BLaER1 treated with 17β-estradiol and CSF1 and Interleukin-3, amounts not matched to agents 10 nM and 100 nM (cell line): ENCODE data around the gene AATK.

Experiments
- H3K27ac ChIP-seq, 11 experiments: shearing (Covaris generic); formaldehyde crosslinking; 2 replicates each; pipeline ENCODE4 v1.8.1; 2022
- H3K27me3 ChIP-seq, 11 experiments: shearing (Covaris generic); formaldehyde crosslinking; 2 replicates each; pipeline ENCODE4 v1.8.1; 2022
- H3K36me3 ChIP-seq, 11 experiments: shearing (Covaris generic); formaldehyde crosslinking; 2 replicates each; pipeline ENCODE4 v1.8.1; 2022
- H3K4me1 ChIP-seq, 10 experiments: shearing (Covaris generic); formaldehyde crosslinking; 2 replicates each; pipeline ENCODE4 v1.8.1; 2022
- H3K4me2 ChIP-seq, 11 experiments: shearing (Covaris generic); formaldehyde crosslinking; 2 replicates each; pipeline ENCODE4 v1.8.1; 2022
- H3K4me3 ChIP-seq, 10 experiments: shearing (Covaris generic); formaldehyde crosslinking; 2 replicates each; pipeline ENCODE4 v1.8.1; 2022
- H3K9ac ChIP-seq, 11 experiments: shearing (Covaris generic); formaldehyde crosslinking; 2 replicates each; pipeline ENCODE4 v1.8.1; 2022
- H3K9me3 ChIP-seq, 11 experiments: shearing (Covaris generic); formaldehyde crosslinking; replicated peaks in 1 of 11; 2 replicates each; pipeline ENCODE4 v1.8.1; 2022
- H4K20me1 ChIP-seq, 11 experiments: shearing (Covaris generic); formaldehyde crosslinking; 2 replicates each; pipeline ENCODE4 v1.8.1; 2022
- Cebpa-rat ChIP-seq, 11 experiments: shearing (Covaris generic); IDR thresholded peaks; 2 replicates each; pipeline ENCODE4 v1.8.1; 2022

The AATK gene

GRCh38 chr17:81194225-81194760 is 28.3 kb upstream of the AATK start:
- Histone ChIP-seq H3K27me3 (no peaks in the 10 kb centered on the region), H3K4me2 (no peak overlapping the region), H3K4me3 (no peak overlapping the region), H3K9ac (no peak overlapping the region), H3K27ac (no peak overlapping the region), H3K36me3 (peaks cover 0 to 93% (median 70%) of the 10 kb centered on the region in 11 experiments; a peak in 18 of 22 replicates), H3K4me1 (peaks cover 0 to 22% (median 12%) of the 10 kb centered on the region in 10 experiments; a peak in 13 of 20 replicates), H3K9me3 (no peaks in the 10 kb centered on the region), H4K20me1 (peaks cover 0 to 66% (median 0%) of the 10 kb centered on the region in 11 experiments; a peak in 5 of 22 replicates)
- TF ChIP-seq Cebpa-rat (IDR thresholded peaks at IDR 0.05), result no peak

DNA sequence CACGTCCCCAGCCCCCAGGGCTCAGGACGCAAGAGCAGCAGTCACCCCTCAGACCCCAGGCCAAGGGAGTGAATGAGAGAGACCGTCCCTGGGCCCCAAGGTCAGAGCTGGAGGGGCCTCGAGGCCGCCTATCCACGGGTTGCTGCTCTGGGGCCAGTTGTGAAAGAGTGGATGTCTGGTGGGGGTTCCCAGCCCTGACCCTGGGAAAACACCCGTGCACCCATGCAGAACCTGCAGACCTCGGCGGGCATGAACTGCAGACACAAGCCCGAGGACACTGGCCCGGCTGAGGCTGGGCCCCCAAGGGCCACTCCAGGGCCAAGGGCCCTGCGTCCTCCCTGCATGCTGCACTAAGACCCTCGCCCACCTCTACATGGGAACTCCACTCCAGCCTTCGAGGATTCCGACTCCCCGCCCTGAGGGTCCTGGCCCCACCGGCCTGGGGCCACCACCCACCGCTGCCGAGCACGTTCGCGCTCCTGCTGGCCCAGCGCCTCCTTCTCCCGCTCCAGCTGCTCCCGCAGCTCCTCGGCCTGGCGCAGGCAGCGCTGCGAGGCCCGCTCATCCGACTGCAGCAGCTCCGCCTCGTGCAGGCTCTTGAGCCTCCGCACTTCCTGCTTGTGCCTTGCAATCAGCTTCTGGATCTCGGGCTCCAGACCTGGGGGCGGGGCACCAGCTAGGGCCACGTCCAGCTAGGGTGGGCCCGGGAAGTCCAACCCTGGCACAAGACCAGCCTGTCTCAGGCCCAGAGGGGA is 27.6 kb upstream of the AATK start:
- Histone ChIP-seq H4K20me1 (peaks cover 0 to 70% (median 0%) of the 10 kb centered on the region in 11 experiments; a peak in 5 of 22 replicates), H3K9ac (no peak overlapping the region), H3K27ac (no peak overlapping the region), H3K4me1 (peaks cover 0 to 19% (median 12%) of the 10 kb centered on the region in 10 experiments; a peak in 13 of 20 replicates), H3K36me3 (peaks cover 0 to 93% (median 68%) of the 10 kb centered on the region in 11 experiments; a peak in 18 of 22 replicates), H3K9me3 (no peaks in the 10 kb centered on the region), H3K4me3 (no peak overlapping the region), H3K4me2 (no peak overlapping the region), H3K27me3 (no peaks in the 10 kb centered on the region)
- no peak for TF ChIP-seq Cebpa-rat (IDR thresholded peaks at IDR 0.05)

- Histone ChIP-seq H4K20me1 (peaks cover 0 to 76% (median 0%) of the 10 kb centered on the region in 11 experiments; a peak in 4 of 22 replicates), H3K4me3 (no peak overlapping the region), H3K4me2 (no peak overlapping the region), H3K9me3 (no peaks in the 10 kb centered on the region), H3K27ac (no peak overlapping the region), H3K36me3 (peaks cover 0 to 93% (median 66%) of the 10 kb centered on the region in 11 experiments; a peak in 18 of 22 replicates), H3K4me1 (peaks cover 0 to 14% (median 12%) of the 10 kb centered on the region in 10 experiments; a peak in 13 of 20 replicates), H3K27me3 (no peaks in the 10 kb centered on the region), H3K9ac (no peak overlapping the region)
- no peak for TF ChIP-seq Cebpa-rat (IDR thresholded peaks at IDR 0.05)
These were observed 27.0 kb upstream of the AATK start for GRCh38 chr17:81193051-81193410.

GRCh38 chr17:81192386-81193050 is 26.5 kb upstream of the AATK start:
- no peak overlapping the region for H3K4me3 ChIP-seq

DNA sequence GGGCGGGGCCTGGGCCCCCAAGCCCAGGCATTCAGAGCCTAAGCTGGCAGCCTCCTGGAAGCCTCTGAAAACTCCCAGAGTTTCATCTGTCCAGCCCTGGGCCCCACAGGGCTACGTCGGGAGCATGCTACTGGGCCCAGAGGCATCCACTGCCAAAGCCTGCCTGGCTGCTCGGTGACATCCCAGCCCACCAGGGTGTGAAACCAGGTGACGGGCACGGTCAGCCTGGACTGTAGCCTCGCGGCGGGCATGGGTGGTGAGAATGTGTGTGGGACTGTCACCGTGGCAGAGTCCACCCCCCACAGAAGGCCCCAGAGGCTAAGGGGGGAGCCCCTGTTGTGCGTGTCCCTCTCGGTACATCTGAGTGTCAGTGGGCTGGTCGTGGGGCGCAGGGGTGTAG is 25.6 kb upstream of the AATK start:
- TF ChIP-seq Cebpa-rat (IDR thresholded peaks at IDR 0.05), result no peak
- Histone ChIP-seq H3K4me2 (no peak overlapping the region), H3K4me3 (no peak overlapping the region), H3K36me3 (peaks cover 0 to 80% (median 54%) of the 10 kb centered on the region in 11 experiments; a peak in 18 of 22 replicates), H3K27ac (no peak overlapping the region), H4K20me1 (peaks cover 0 to 80% (median 0%) of the 10 kb centered on the region in 11 experiments; a peak in 5 of 22 replicates), H3K27me3 (no peaks in the 10 kb centered on the region), H3K9ac (no peak overlapping the region), H3K9me3 (no peaks in the 10 kb centered on the region), H3K4me1 (peaks cover 0 to 10% (median 8%) of the 10 kb centered on the region in 10 experiments; a peak in 12 of 20 replicates)

More at GRCh38 chr17:81192386-81193050, 26.5 kb upstream of the AATK start:
- H3K9me3 ChIP-seq, result no peaks in the 10 kb centered on the region
- no peak overlapping the region for H3K9ac ChIP-seq
- no peaks in the 10 kb centered on the region for H3K27me3 ChIP-seq
- no peak overlapping the region for H3K4me2 ChIP-seq
- H3K36me3 ChIP-seq, result peaks cover 0 to 89% (median 61%) of the 10 kb centered on the region in 11 experiments; a peak in 18 of 22 replicates
- no peak for TF ChIP-seq Cebpa-rat (IDR thresholded peaks at IDR 0.05)
- peaks cover 0 to 14% (median 11%) of the 10 kb centered on the region in 10 experiments; a peak in 15 of 20 replicates for H3K4me1 ChIP-seq
- no peak overlapping the region for H3K27ac ChIP-seq
- H4K20me1 ChIP-seq, result peaks cover 0 to 81% (median 0%) of the 10 kb centered on the region in 11 experiments; a peak in 5 of 22 replicates

GRCh38 chr17:81191116-81191515 is 25.1 kb upstream of the AATK start:
- H3K4me2 ChIP-seq, result no peak overlapping the region
- TF ChIP-seq Cebpa-rat (IDR thresholded peaks at IDR 0.05), result no peak
- no peaks in the 10 kb centered on the region for H3K9me3 ChIP-seq
- H3K27me3 ChIP-seq, result no peaks in the 10 kb centered on the region
- no peak overlapping the region for H3K4me3 ChIP-seq
- peaks cover 0 to 10% (median 8%) of the 10 kb centered on the region in 10 experiments; a peak in 10 of 20 replicates for H3K4me1 ChIP-seq
- H3K9ac ChIP-seq, result no peak overlapping the region
- peaks cover 0 to 75% (median 48%) of the 10 kb centered on the region in 11 experiments; a peak in 17 of 22 replicates for H3K36me3 ChIP-seq
- H4K20me1 ChIP-seq, result peaks cover 0 to 75% (median 0%) of the 10 kb centered on the region in 11 experiments; a peak in 4 of 22 replicates
- H3K27ac ChIP-seq, result no peak overlapping the region

- Histone ChIP-seq H3K27ac (no peak overlapping the region), H3K27me3 (no peaks in the 10 kb centered on the region), H3K4me2 (no peak overlapping the region), H3K9me3 (no peaks in the 10 kb centered on the region), H3K4me3 (no peak overlapping the region), H4K20me1 (peaks cover 0 to 70% (median 0%) of the 10 kb centered on the region in 11 experiments; a peak in 4 of 22 replicates), H3K36me3 (peaks cover 0 to 69% (median 43%) of the 10 kb centered on the region in 11 experiments; a peak in 16 of 22 replicates), H3K9ac (no peak overlapping the region), H3K4me1 (peaks cover 0 to 10% (median 8%) of the 10 kb centered on the region in 10 experiments; a peak in 10 of 20 replicates)
- TF ChIP-seq Cebpa-rat (IDR thresholded peaks at IDR 0.05), result no peak
These were observed 24.6 kb upstream of the AATK start for GRCh38 chr17:81190591-81190990.

- no peak overlapping the region for H3K4me2 ChIP-seq
- peaks cover 0 to 63% (median 0%) of the 10 kb centered on the region in 11 experiments; a peak in 4 of 22 replicates for H4K20me1 ChIP-seq
- no peak overlapping the region for H3K9ac ChIP-seq
- H3K27me3 ChIP-seq, result peaks cover 0 to under 1% (median 0%) of the 10 kb centered on the region in 11 experiments; a peak in 1 of 22 replicates
- no peak overlapping the region for H3K4me3 ChIP-seq
- H3K9me3 ChIP-seq, result no peaks in the 10 kb centered on the region
- H3K4me1 ChIP-seq, result peaks cover 0 to 15% (median 8%) of the 10 kb centered on the region in 10 experiments; a peak in 11 of 20 replicates
- H3K36me3 ChIP-seq, result peaks cover 0 to 63% (median 41%) of the 10 kb centered on the region in 11 experiments; a peak in 14 of 22 replicates
- TF ChIP-seq Cebpa-rat (IDR thresholded peaks at IDR 0.05), result no peak
- H3K27ac ChIP-seq, result no peak overlapping the region
These were observed 23.9 kb upstream of the AATK start for GRCh38 chr17:81189670-81190530.
